ENCODE data around the gene CSNK1A1. TPM values are rescaled to one million over a fixed set of nuclear protein-coding genes. Genes with fewer than 3 reads are reported as not detected.
"Not testable (repeated sequence)": the region's sequence is repeated elsewhere in the genome, so short reads cannot be mapped to it uniquely, and the experiment has no call there.

Gene CSNK1A1
- total RNA-seq, 4 donors from 2014 or later, result 159 to 260 (median 184) TPM

DNA sequence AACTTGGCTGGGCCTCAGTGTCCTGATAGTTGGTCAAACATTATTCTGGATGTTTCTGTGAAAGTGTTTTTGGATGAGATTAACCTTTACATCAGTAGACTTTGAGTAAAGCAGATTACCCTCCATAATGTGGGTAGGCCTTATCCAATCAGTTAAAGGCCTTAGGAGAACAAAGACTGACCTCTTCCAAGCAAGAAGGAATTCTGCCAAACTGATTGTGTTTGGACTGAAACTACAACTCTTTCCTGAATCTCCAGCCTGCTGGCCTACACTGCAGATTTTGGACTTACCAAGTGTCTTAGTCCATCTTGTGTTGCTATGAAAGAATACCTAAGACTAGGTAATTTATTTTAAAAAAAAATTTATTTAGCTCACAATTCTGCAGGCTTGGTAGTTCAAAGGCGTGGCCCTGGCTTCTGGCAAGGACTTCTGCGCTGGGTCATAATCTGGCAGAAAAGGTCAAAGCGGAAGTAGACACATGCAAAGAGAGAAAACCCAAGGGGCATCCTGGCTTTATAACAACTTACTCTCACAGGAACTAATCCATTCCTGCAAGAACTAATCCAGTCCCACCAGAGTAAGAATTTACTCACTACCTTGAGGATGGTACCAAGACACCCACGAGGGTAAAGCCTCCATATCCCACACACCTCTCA lies 21.5 kb upstream of the CSNK1A1 start:
- H3K27me3 ChIP-seq, result no peaks in the 10 kb centered on the region
- in situ Hi-C loops (cut with MboI; ENCODE audit: low pct_ligation_motif_present in 1 of 4, low pct_unique_long_range_greater_than_20kb in 1 of 4, low sequenced_read_pairs in 3 of 4) (loop anchor here in 1 of 4 donors (25.0 kb wide), 1 partner anchor 235 kb away; the partner anchor contains the start of gene GRPEL2), intact Hi-C loops (cut with DNase I; ENCODE audit: low total_unique reads) (no loop called here)
- H3K4me1 ChIP-seq, result peaks cover 0 to 26% (median 10%) of the 10 kb centered on the region in 4 donors
- H3K36me3 ChIP-seq, result no peaks in the 10 kb centered on the region
- no peak for DNase-seq
- peak overlapping the region; percentile 8 to 64 (median 50) for H3K27ac ChIP-seq
- no peaks in the 10 kb centered on the region for H3K9me3 ChIP-seq
- 74 to 83% methylated on average over 1 to 4 of the region's 4 CpGs for WGBS, 2 donors (ENCODE audit: low coverage in 1 of 2)
- TF ChIP-seq, protein P1, sequence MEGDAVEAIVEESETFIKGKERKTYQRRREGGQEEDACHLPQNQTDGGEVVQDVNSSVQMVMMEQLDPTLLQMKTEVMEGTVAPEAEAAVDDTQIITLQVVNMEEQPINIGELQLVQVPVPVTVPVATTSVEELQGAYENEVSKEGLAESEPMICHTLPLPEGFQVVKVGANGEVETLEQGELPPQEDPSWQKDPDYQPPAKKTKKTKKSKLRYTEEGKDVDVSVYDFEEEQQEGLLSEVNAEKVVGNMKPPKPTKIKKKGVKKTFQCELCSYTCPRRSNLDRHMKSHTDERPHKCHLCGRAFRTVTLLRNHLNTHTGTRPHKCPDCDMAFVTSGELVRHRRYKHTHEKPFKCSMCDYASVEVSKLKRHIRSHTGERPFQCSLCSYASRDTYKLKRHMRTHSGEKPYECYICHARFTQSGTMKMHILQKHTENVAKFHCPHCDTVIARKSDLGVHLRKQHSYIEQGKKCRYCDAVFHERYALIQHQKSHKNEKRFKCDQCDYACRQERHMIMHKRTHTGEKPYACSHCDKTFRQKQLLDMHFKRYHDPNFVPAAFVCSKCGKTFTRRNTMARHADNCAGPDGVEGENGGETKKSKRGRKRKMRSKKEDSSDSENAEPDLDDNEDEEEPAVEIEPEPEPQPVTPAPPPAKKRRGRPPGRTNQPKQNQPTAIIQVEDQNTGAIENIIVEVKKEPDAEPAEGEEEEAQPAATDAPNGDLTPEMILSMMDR (IDR thresholded peaks at IDR 0.05), result no peak
- no peak for TF ChIP-seq POLR2AphosphoS5 (IDR thresholded peaks at IDR 0.05)
- TF ChIP-seq POLR2A (IDR thresholded peaks at IDR 0.05), result no peak
- no peak for TF ChIP-seq EP300 (IDR thresholded peaks at IDR 0.05; ENCODE audit: low read depth)
- H3K4me3 ChIP-seq, result no peak overlapping the region

DNA sequence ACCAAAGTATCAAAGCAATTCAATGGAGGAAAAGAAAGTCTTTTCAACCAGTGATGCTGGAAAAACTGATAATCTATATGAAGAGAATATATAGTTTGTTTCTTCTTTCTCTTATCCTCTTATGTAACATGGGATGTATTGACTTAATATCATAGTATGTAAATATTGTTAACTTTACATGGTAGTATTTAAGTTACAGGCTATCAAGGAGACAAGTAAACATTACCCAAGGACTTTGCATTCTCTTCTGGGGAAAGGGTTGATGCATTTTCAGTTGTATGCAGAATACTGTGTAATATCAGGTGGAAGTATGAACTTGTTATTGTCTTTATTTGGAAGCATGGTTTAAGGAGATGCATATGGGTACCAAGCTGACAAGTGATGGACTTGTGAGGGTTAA lies 20.9 kb upstream of the CSNK1A1 start:
- in situ Hi-C loops (cut with MboI; ENCODE audit: low pct_ligation_motif_present in 1 of 4, low pct_unique_long_range_greater_than_20kb in 1 of 4, low sequenced_read_pairs in 3 of 4) (loop anchor here in 1 of 4 donors (25.0 kb wide), 1 partner anchor 235 kb away; the partner anchor contains the start of gene GRPEL2), intact Hi-C loops (cut with DNase I; ENCODE audit: low total_unique reads) (no loop called here)
- Histone ChIP-seq H3K4me3 (no peak overlapping the region), H3K27me3 (no peaks in the 10 kb centered on the region), H3K27ac (peak overlapping the region; percentile 8 to 64 (median 50)), H3K9me3 (no peaks in the 10 kb centered on the region), H3K36me3 (no peaks in the 10 kb centered on the region), H3K4me1 (peaks cover 0 to 26% (median 10%) of the 10 kb centered on the region in 4 donors)
- no peak for DNase-seq
- no peak for TF ChIP-seq EP300 (IDR thresholded peaks at IDR 0.05; ENCODE audit: low read depth)
- TF ChIP-seq POLR2AphosphoS5 (IDR thresholded peaks at IDR 0.05), result no peak
- TF ChIP-seq POLR2A (IDR thresholded peaks at IDR 0.05), result no peak
- TF ChIP-seq, protein P1 (IDR thresholded peaks at IDR 0.05), result no peak

GRCh38 chr5:149567226-149567625 lies 16.0 kb upstream of the CSNK1A1 start:
- H3K27ac ChIP-seq, result no peak overlapping the region
- no peaks in the 10 kb centered on the region for H3K9me3 ChIP-seq
- WGBS, 2 donors (ENCODE audit: low coverage in 1 of 2), result 75 to 84% methylated on average over 1 of the region's 1 CpG
- no peaks in the 10 kb centered on the region for H3K36me3 ChIP-seq
- H3K27me3 ChIP-seq, result no peaks in the 10 kb centered on the region
- H3K4me3 ChIP-seq, result no peak overlapping the region
- TF ChIP-seq POLR2A (IDR thresholded peaks at IDR 0.05) (no peak), POLR2AphosphoS5 (IDR thresholded peaks at IDR 0.05) (no peak), EP300 (IDR thresholded peaks at IDR 0.05; ENCODE audit: low read depth) (no peak)
- TF ChIP-seq, protein P1 (IDR thresholded peaks at IDR 0.05), result no peak
- in situ Hi-C loops (cut with MboI; ENCODE audit: low pct_ligation_motif_present in 1 of 4, low pct_unique_long_range_greater_than_20kb in 1 of 4, low sequenced_read_pairs in 3 of 4), result loop anchor here in 2 of 4 donors (10.0 to 25.0 kb wide), 3 partner anchors 122 to 230 kb away; partner anchors contain the start of gene GRPEL2 (in 1 of the 2)
- H3K4me1 ChIP-seq, result peaks cover 11 to 32% (median 13%) of the 10 kb centered on the region in 4 donors
- no peak for DNase-seq
- intact Hi-C loops (cut with DNase I; ENCODE audit: low total_unique reads), result loop anchor here (10.0 kb wide), 1 partner anchor 192 kb away; the partner anchor contains the start of gene IL17B

DNA sequence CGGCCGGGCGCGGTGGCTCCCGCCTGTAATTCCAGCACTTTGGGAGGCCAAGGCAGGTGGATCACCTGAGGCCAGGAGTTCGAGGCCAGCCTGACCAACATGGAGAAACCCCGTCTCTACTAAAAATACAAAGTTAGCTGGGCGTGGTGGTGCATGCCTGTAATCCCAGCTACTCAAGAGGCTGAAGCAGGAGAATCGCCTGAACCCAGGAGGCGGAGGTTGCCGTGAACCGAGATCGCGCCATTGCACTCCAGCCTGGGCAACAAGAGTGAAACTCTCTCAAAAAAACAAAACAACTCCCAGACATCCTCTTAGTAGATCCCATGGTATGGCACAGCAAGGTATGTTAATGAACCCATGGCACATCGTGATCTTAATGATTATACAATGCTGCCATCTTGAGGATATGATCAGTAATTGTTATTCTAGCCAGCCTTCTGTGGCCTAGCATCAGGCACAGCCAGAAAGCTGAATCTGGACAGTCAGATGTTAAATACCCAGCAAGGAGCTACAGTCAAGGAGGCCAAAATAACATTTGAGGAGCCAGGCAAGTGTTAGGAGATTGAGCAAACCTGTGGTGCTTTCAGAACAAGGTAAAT lies 13.4 kb upstream of the CSNK1A1 start:
- H3K36me3 ChIP-seq, H3K9me3 ChIP-seq, H3K27me3 ChIP-seq, H3K4me3 ChIP-seq, DNase-seq: not testable (repeated sequence)
- intact Hi-C loops (cut with DNase I; ENCODE audit: low total_unique reads), result loop anchor here (10.0 kb wide), 1 partner anchor 190 kb away; the partner anchor contains the start of gene IL17B
- 48 to 70% methylated on average over 9 to 15 of the region's 15 CpGs for WGBS, 2 donors (ENCODE audit: low coverage in 1 of 2)
- in situ Hi-C loops (cut with MboI; ENCODE audit: low pct_ligation_motif_present in 1 of 4, low pct_unique_long_range_greater_than_20kb in 1 of 4, low sequenced_read_pairs in 3 of 4), result loop anchor here in 2 of 4 donors (10.0 to 25.0 kb wide), 3 partner anchors 120 to 227 kb away; partner anchors contain the start of gene GRPEL2 (in 1 of the 2)
- H3K4me1 ChIP-seq, result peaks cover 16 to 31% (median 20%) of the 10 kb centered on the region in 4 donors
- H3K27ac ChIP-seq, result peak overlapping the region; percentile 79 to 87 (median 85)
- TF ChIP-seq, protein P1 (IDR thresholded peaks at IDR 0.05), result peak; percentile 55 to 81 (median 60)
